H1 (cell line): ENCODE results near the gene LRP11. TPM values are rescaled to one million over a fixed set of nuclear protein-coding genes. Genes with fewer than 3 reads are reported as not detected.

Experiments used
- CTCF ChIA-PET: fragments of 300-600 bp; sonication (Branson Sonifier 250); formaldehyde crosslinking; loops from one replicate; lab custom pipeline; 2021; ENCODE audit not compliant: partially characterized antibody; lab: Charles Lee
- POLR2A ChIA-PET: fragments of 300-600 bp; sonication (Branson Sonifier 250); formaldehyde crosslinking; loops from one replicate; lab custom pipeline; 2021; ENCODE audit warnings: inconsistent platforms; ENCODE audit not compliant: partially characterized antibody; lab: Charles Lee
- DNase-seq, 2 experiments: peaks; one replicate each; pipeline versions ENCODE4 v3.0.0 to v3.0.0-alpha.2; 2010 to 2022; ENCODE audit warnings: low spot score in 2 of 2, low read depth in 1 of 2, mixed read lengths in 1 of 2
- FAIRE-seq: peaks from 2 replicates; lab custom pipeline; 2011; peaks lifted over from hg19 to GRCh38; lab: Jason Lieb, UNC
- H2AFZ ChIP-seq: 2 replicates; pipeline ENCODE4 v1.8.1; 2012; ENCODE audit warnings: low read length, inconsistent platforms
- H2AK5ac ChIP-seq: 2 replicates; pipeline ENCODE4 v1.6.1; 2013; ENCODE audit warnings: low read depth, low read length
- H2BK120ac ChIP-seq: replicated peaks from 2 replicates; pipeline ENCODE3; 2013; ENCODE audit warnings: low read depth, low read length, inconsistent platforms
- H2BK12ac ChIP-seq: 2 replicates; pipeline ENCODE4 v1.6.1; 2013; ENCODE audit warnings: low read depth, low read length
- H2BK15ac ChIP-seq: 2 replicates; pipeline ENCODE4 v1.6.1; 2013; ENCODE audit warnings: low read length
- H2BK20ac ChIP-seq: 2 replicates; pipeline ENCODE4 v1.6.1; 2013; ENCODE audit warnings: low read length
- H2BK5ac ChIP-seq: 2 replicates; pipeline ENCODE4 v1.6.1; 2013; ENCODE audit warnings: low read depth, low read length
- H3K14ac ChIP-seq: 2 replicates; pipeline ENCODE4 v1.6.1; 2013; ENCODE audit warnings: inconsistent platforms; ENCODE audit not compliant: insufficient read length
- H3K18ac ChIP-seq: 2 replicates; pipeline ENCODE4 v1.6.1; 2013; ENCODE audit warnings: low read length; ENCODE audit errors: extremely low read depth
- H3K23ac ChIP-seq: 2 replicates; pipeline ENCODE4 v1.6.1; 2013; ENCODE audit warnings: inconsistent platforms; ENCODE audit not compliant: insufficient read length
- H3K23me2 ChIP-seq: 2 replicates; pipeline ENCODE4 v1.6.1; 2013; ENCODE audit warnings: low read depth, low read length
- H3K27ac ChIP-seq: 2 replicates; pipeline ENCODE4 v1.6.1; 2011; ENCODE audit warnings: low read depth, low read length, inconsistent platforms
- H3K27me3 ChIP-seq, 4 experiments: replicated peaks in 1 of 4; 1 replicate in 1 of 4; 2 replicates in 3 of 4; pipeline versions ENCODE4 v1.6.1 to v1.8.1; 2011 to 2013; ENCODE audit warnings: low read length in 3 of 4, mild to moderate bottlenecking in 3 of 4, inconsistent platforms in 2 of 4, mixed read lengths in 2 of 4, moderate library complexity in 1 of 4; ENCODE audit not compliant: control insufficient read depth in 3 of 4, insufficient read depth in 3 of 4; ENCODE audit errors: extremely low read depth in 1 of 4
- H3K36me3 ChIP-seq, 4 experiments: 2 replicates each; pipeline versions ENCODE4 v1.6.1 to v1.8.1; 2011 to 2013; ENCODE audit warnings: mild to moderate bottlenecking in 4 of 4, low read length in 3 of 4, moderate library complexity in 2 of 4, control low read depth in 1 of 4, inconsistent platforms in 1 of 4; ENCODE audit not compliant: insufficient read depth in 4 of 4, control insufficient read depth in 2 of 4
- H3K4ac ChIP-seq: replicated peaks from 2 replicates; pipeline ENCODE3; 2013; ENCODE audit warnings: low read length, low read depth, mixed read lengths, inconsistent platforms; ENCODE audit not compliant: insufficient read length
- H3K4me1 ChIP-seq, 4 experiments: replicated peaks in 1 of 4; 1 replicate in 1 of 4; 2 replicates in 3 of 4; pipeline versions ENCODE4 v1.6.1 to v1.8.1; 2011 to 2013; ENCODE audit warnings: low read length in 3 of 4, inconsistent platforms in 2 of 4, mixed read lengths in 1 of 4; ENCODE audit not compliant: insufficient read depth in 4 of 4, control insufficient read depth in 3 of 4
- H3K4me2 ChIP-seq, 2 experiments: 2 replicates each; pipeline versions ENCODE4 v1.6.1 to v1.8.1; 2011 to 2013; ENCODE audit warnings: low read depth in 2 of 2, low read length in 2 of 2, control low read depth in 1 of 2, inconsistent platforms in 1 of 2, mild to moderate bottlenecking in 1 of 2; ENCODE audit not compliant: insufficient read depth in 1 of 2
- H3K4me3 ChIP-seq, 4 experiments: fragments of 200-600, 300-600 bp in 1 of 4; sonication (generic), shearing (Covaris generic), sonication (Bioruptor Twin) in 1 of 4; 2 replicates each; pipeline versions ENCODE4 v1.5.1 to v1.8.1; 2011 to 2016; ENCODE audit warnings: low read length in 4 of 4, low read depth in 3 of 4, control low read depth in 2 of 4, inconsistent platforms in 2 of 4, mild to moderate bottlenecking in 2 of 4, mixed read lengths in 1 of 4, moderate library complexity in 1 of 4; ENCODE audit not compliant: insufficient read depth in 2 of 4; ENCODE audit errors: extremely low read depth in 1 of 4
- H3K56ac ChIP-seq: replicated peaks from 2 replicates; pipeline ENCODE3; 2013; ENCODE audit warnings: low read depth, mild to moderate bottlenecking, mixed read lengths, low read length, inconsistent platforms; ENCODE audit not compliant: insufficient read length
- H3K79me1 ChIP-seq: 2 replicates; pipeline ENCODE4 v1.6.1; 2013; ENCODE audit warnings: low read depth, low read length, control low read depth
- H3K79me2 ChIP-seq, 2 experiments: 2 replicates each; pipeline versions ENCODE4 v1.6.1 to v1.8.1; 2012 to 2013; ENCODE audit warnings: low read length in 2 of 2, mild to moderate bottlenecking in 2 of 2, inconsistent platforms in 1 of 2; ENCODE audit not compliant: insufficient read depth in 2 of 2, control insufficient read depth in 1 of 2
- H3K9ac ChIP-seq, 4 experiments: replicated peaks in 1 of 4; 1 replicate in 1 of 4; 2 replicates in 3 of 4; pipeline versions ENCODE4 v1.6.1 to v1.8.1; 2011 to 2013; ENCODE audit warnings: low read depth in 3 of 4, low read length in 3 of 4, control low read depth in 2 of 4, mild to moderate bottlenecking in 2 of 4, moderate library complexity in 2 of 4, inconsistent platforms in 1 of 4; ENCODE audit errors: extremely low read depth in 1 of 4
- H3K9me3 ChIP-seq, 2 experiments: 2 replicates each; pipeline versions ENCODE4 v1.6.1 to v1.8.1; 2012 to 2013; ENCODE audit warnings: mild to moderate bottlenecking in 2 of 2, moderate library complexity in 2 of 2, control low read depth in 1 of 2, inconsistent platforms in 1 of 2, low read depth in 1 of 2, low read length in 1 of 2, mixed read lengths in 1 of 2; ENCODE audit not compliant: insufficient read depth in 2 of 2
- H4K20me1 ChIP-seq, 2 experiments: replicated peaks in 1 of 2; 2 replicates each; pipeline versions ENCODE3 to v1.8.1; 2011 to 2013; ENCODE audit warnings: inconsistent platforms in 2 of 2, low read length in 2 of 2, mild to moderate bottlenecking in 1 of 2; ENCODE audit not compliant: insufficient read depth in 2 of 2, control insufficient read depth in 1 of 2
- H4K5ac ChIP-seq: 2 replicates; pipeline ENCODE4 v1.6.1; 2013; ENCODE audit warnings: low read length, low read depth, mixed read lengths, inconsistent platforms; ENCODE audit not compliant: insufficient read length
- H4K8ac ChIP-seq: 2 replicates; pipeline ENCODE4 v1.8.0; 2013; ENCODE audit warnings: mild to moderate bottlenecking, moderate library complexity, low read length, inconsistent platforms; ENCODE audit not compliant: insufficient read depth; ENCODE audit errors: extremely low read depth
- H4K91ac ChIP-seq: replicated peaks from 2 replicates; pipeline ENCODE3; 2013; ENCODE audit warnings: low read length, mixed read lengths, inconsistent platforms; ENCODE audit not compliant: insufficient read length
- RFX5 ChIP-seq: IDR thresholded peaks from 2 replicates; pipeline ENCODE4 v1.6.1; 2011; ENCODE audit warnings: low read depth, low read length, improper control_type of control experiment, borderline replicate concordance
- SIX5 ChIP-seq: IDR thresholded peaks from 2 replicates; pipeline ENCODE4 v1.6.1; 2011; ENCODE audit warnings: mild to moderate bottlenecking, low read depth, low read length
- TAF7 ChIP-seq: optimal IDR thresholded peaks from 2 replicates; pipeline ENCODE3; 2011; ENCODE audit warnings: low read depth, mild to moderate bottlenecking, inconsistent platforms, low read length, moderate library complexity, borderline replicate concordance
- TBP ChIP-seq: IDR thresholded peaks from 2 replicates; pipeline ENCODE4 v1.6.1; 2011; ENCODE audit warnings: low read depth, low read length, improper control_type of control experiment
- WGBS, 2 experiments: shearing (Covaris generic) in 1 of 2; methylation state at CpG; one replicate each; pipeline versions ENCODE4 v1.1.6 to v1.1.7; 2013 to 2015; ENCODE audit warnings: low lambda C conversion rate in 2 of 2, mixed read lengths in 2 of 2, inconsistent platforms in 1 of 2, low coverage in 1 of 2, missing lambda C conversion rate in 1 of 2; ENCODE audit not compliant: insufficient replicate concordance in 2 of 2, insufficient coverage in 1 of 2, insufficient read length in 1 of 2; ENCODE audit errors: extremely low coverage in 1 of 2, missing lambda C conversion rate in 1 of 2; 5-methylcytosine and 5-hydroxymethylcytosine counted together
- polyA plus RNA-seq, 7 experiments: library from polyadenylated mRNA; depleted of rRNA in 3 of 7; stranded (reverse) in 5 of 7; unstranded in 2 of 7; fragments of >200 nt in 5 of 7; fragments of 200-250 nt in 2 of 7; gene quantifications; 1 replicate in 5 of 7; 2 replicates in 1 of 7; 4 replicates in 1 of 7; pipeline versions ENCODE4 v1.2.1 to v1.2.3, GENCODE V29; 2011 to 2013; ENCODE audit warnings: missing spikeins in 2 of 7, mixed read lengths in 2 of 7
- total RNA-seq: library from RNA; stranded (reverse); fragmentation: NEBNext Ultra II Directional; extraction: Animal tissue kit (Norgen Biotek cat#: 25700); gene quantifications from 2 replicates; pipeline ENCODE4 v1.2.1, GENCODE V29; 2021

The LRP11 gene
- total and polyA plus RNA-seq, 2 of the 8 experiments (the other 6 are each of a cell fraction or from before 2014, with no cell fraction given): 11.0 to 20.0 TPM

DNA sequence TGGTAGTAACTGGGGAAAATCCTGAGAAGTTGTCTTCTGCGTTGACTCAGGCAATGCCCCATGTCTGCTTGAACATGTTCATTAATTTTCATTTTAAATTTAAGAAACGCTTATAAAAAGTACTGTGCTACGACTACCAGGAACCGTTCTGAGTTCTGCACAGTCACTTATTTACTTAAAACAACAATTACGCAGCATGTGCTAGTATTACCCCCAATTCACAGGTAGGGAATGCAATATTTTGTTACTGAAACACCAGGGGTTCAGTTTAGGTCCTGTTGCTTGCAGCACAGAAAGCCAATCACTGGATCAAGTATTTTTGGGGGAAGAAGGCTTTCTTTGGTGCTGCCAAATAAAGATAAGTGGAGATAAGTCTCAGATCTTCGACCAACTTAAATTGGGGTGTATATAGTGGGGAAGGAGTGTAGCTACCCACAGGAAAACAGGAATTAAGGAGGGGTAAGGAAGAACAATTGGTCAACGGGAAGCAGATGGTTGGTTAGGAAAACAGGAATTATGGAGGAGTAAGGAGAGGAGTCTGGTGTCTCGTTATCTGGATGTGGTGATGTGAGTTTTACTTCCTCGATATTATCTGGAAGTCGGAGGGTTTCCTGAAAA is 5.2 kb upstream of the LRP11 start:
- H3K4ac ChIP-seq: no peak overlapping the region
- H3K36me3 ChIP-seq: no peaks in the 10 kb centered on the region
- POLR2A ChIA-PET: interaction anchor here (1.1 kb wide), 1 partner anchor 12 kb away, joined by 3 read pairs; no protein-coding TSS in a partner anchor
- 85% methylated on average over 10 of the region's 10 CpGs; no CpG with 5 or more reads in 1 of the 2 experiments for WGBS, 2 experiments
- no peak overlapping the region for H3K56ac ChIP-seq
- no peak overlapping the region for H3K18ac ChIP-seq
- no peak overlapping the region for H2BK20ac ChIP-seq
- no peak overlapping the region for H3K9ac ChIP-seq
- H2AK5ac ChIP-seq: 0 out of 2 replicates have a peak overlapping the region, but pooled peaks have one; percentile 1
- H2BK15ac ChIP-seq: no peak overlapping the region
- H3K4me1 ChIP-seq: peaks cover 0 to 8% (median under 1%) of the 10 kb centered on the region in 4 experiments; a peak in 3 of 7 replicates
- H4K91ac ChIP-seq: no peak overlapping the region
- no peaks in the 10 kb centered on the region for H3K27me3 ChIP-seq
- CTCF ChIA-PET: interaction anchor here (1.1 to 2.9 kb wide), 10 partner anchors 9 to 81 kb away, joined by 3 to 11 read pairs (median 5); no protein-coding TSS in a partner anchor
- H3K23ac ChIP-seq: no peak overlapping the region
- no peak overlapping the region for H2BK120ac ChIP-seq
- no peak overlapping the region for H3K4me3 ChIP-seq
- no peak overlapping the region for H4K5ac ChIP-seq
- no peak overlapping the region for H3K14ac ChIP-seq
- no peak overlapping the region for H4K8ac ChIP-seq
- H3K79me1 ChIP-seq: no peaks in the 10 kb centered on the region
- H3K4me2 ChIP-seq: no peak overlapping the region
- no peak for FAIRE-seq
- H3K27ac ChIP-seq: no peak overlapping the region
- H3K23me2 ChIP-seq: peaks cover 2% of the 10 kb centered on the region; the same call in 1 of the 2 replicates
- no peak for DNase-seq
- 0 out of 2 replicates have a peak overlapping the region, but pooled peaks have one; percentile 73 for H2BK5ac ChIP-seq
- peak overlapping the region; percentile 63 for H2BK12ac ChIP-seq
- no peaks in the 10 kb centered on the region for H3K79me2 ChIP-seq
- no peaks in the 10 kb centered on the region for H4K20me1 ChIP-seq
- no peak overlapping the region for H2AFZ ChIP-seq
- no peaks in the 10 kb centered on the region for H3K9me3 ChIP-seq
- TF ChIP-seq RFX5 (no peak), TAF7 (no peak), SIX5 (no peak), TBP (no peak)
